Mesenchymal stem cell (in vitro differentiated cells and primary cell): ENCODE data around the gene IGF2R.

Experiments
- DNase-seq: peaks from one replicate; pipeline ENCODE4 v3.0.0-alpha.2; 2013
- H2AFZ ChIP-seq: one replicate; pipeline ENCODE4 v1.6.1; 2013; ENCODE audit warnings: low read depth, mild to moderate bottlenecking, control low read depth, inconsistent platforms, low read length, moderate library complexity
- H2AK5ac ChIP-seq: 2 replicates; pipeline ENCODE4 v1.6.1; 2013; ENCODE audit warnings: low read length, moderate library complexity, mild to moderate bottlenecking, inconsistent platforms; ENCODE audit not compliant: severe bottlenecking
- H2BK120ac ChIP-seq: one replicate; pipeline ENCODE4 v1.6.1; 2013; ENCODE audit warnings: low read depth, mild to moderate bottlenecking, inconsistent platforms, low read length, moderate library complexity
- H2BK12ac ChIP-seq, 2 experiments: one replicate each; pipeline ENCODE4 v1.6.1; 2013; ENCODE audit warnings: inconsistent platforms in 2 of 2, low read length in 2 of 2, mild to moderate bottlenecking in 2 of 2, moderate library complexity in 2 of 2, control low read depth in 1 of 2
- H2BK15ac ChIP-seq: one replicate; pipeline ENCODE4 v1.6.1; 2013; ENCODE audit warnings: mild to moderate bottlenecking, low read depth, inconsistent platforms; ENCODE audit not compliant: poor library complexity, severe bottlenecking
- H2BK5ac ChIP-seq: 2 replicates; pipeline ENCODE4 v1.6.1; 2013; ENCODE audit warnings: low read depth, mild to moderate bottlenecking, low read length, control low read depth, inconsistent platforms; ENCODE audit not compliant: poor library complexity, severe bottlenecking
- H3K14ac ChIP-seq, 2 experiments: one replicate each; pipeline ENCODE4 v1.6.1; 2013; ENCODE audit warnings: inconsistent platforms in 2 of 2, low read length in 2 of 2, control low read depth in 1 of 2, mild to moderate bottlenecking in 1 of 2, moderate library complexity in 1 of 2
- H3K18ac ChIP-seq, 2 experiments: one replicate each; pipeline ENCODE4 v1.6.1; 2013; ENCODE audit warnings: inconsistent platforms in 2 of 2, low read length in 2 of 2, control low read depth in 1 of 2, low read depth in 1 of 2, mild to moderate bottlenecking in 1 of 2
- H3K23ac ChIP-seq, 2 experiments: one replicate each; pipeline ENCODE4 v1.6.1; 2013; ENCODE audit warnings: inconsistent platforms in 2 of 2, low read length in 2 of 2, mild to moderate bottlenecking in 2 of 2, moderate library complexity in 2 of 2, control low read depth in 1 of 2
- H3K27ac ChIP-seq: 2 replicates; pipeline ENCODE4 v1.5.1; 2013; ENCODE audit warnings: mild to moderate bottlenecking, moderate library complexity, low read length, control low read depth, inconsistent platforms; ENCODE audit not compliant: poor library complexity, severe bottlenecking
- H3K27me3 ChIP-seq, 2 experiments: 2 replicates each; pipeline versions ENCODE4 v1.6.1 to v1.7.0; 2013; ENCODE audit warnings: low read length in 2 of 2, mild to moderate bottlenecking in 2 of 2, moderate library complexity in 2 of 2, control low read depth in 1 of 2, inconsistent platforms in 1 of 2; ENCODE audit not compliant: control insufficient read depth in 1 of 2, insufficient read depth in 1 of 2
- H3K36me3 ChIP-seq, 2 experiments: 2 replicates each; pipeline versions ENCODE4 v1.6.1 to v1.7.0; 2013; ENCODE audit warnings: low read length in 2 of 2, control low read depth in 1 of 2, inconsistent platforms in 1 of 2, low read depth in 1 of 2, mild to moderate bottlenecking in 1 of 2; ENCODE audit not compliant: insufficient read depth in 2 of 2, control insufficient read depth in 1 of 2
- H3K4ac ChIP-seq, 2 experiments: one replicate each; pipeline ENCODE4 v1.6.1; 2013; ENCODE audit warnings: inconsistent platforms in 2 of 2, low read length in 2 of 2, mild to moderate bottlenecking in 2 of 2, moderate library complexity in 2 of 2, control low read depth in 1 of 2, low read depth in 1 of 2
- H3K4me1 ChIP-seq: 2 replicates; pipeline ENCODE4 v1.6.1; 2013; ENCODE audit warnings: low read depth, low read length, control low read depth; ENCODE audit not compliant: control insufficient read depth, insufficient read depth
- H3K4me2 ChIP-seq: 2 replicates; pipeline ENCODE4 v1.6.1; 2013; ENCODE audit warnings: low read length, mild to moderate bottlenecking, inconsistent platforms; ENCODE audit not compliant: poor library complexity, severe bottlenecking
- H3K4me3 ChIP-seq, 2 experiments: 2 replicates each; pipeline versions ENCODE4 v1.5.1 to v1.7.0; 2013; ENCODE audit warnings: low read length in 2 of 2, mild to moderate bottlenecking in 2 of 2, control low read depth in 1 of 2, low read depth in 1 of 2; ENCODE audit not compliant: insufficient read depth in 1 of 2
- H3K79me1 ChIP-seq: replicated peaks from 2 replicates; pipeline ENCODE4 v1.6.1; 2013; ENCODE audit warnings: mild to moderate bottlenecking, control low read depth, low read length, inconsistent platforms; ENCODE audit not compliant: poor library complexity, severe bottlenecking
- H3K9ac ChIP-seq: 2 replicates; pipeline ENCODE4 v1.7.0; 2013; ENCODE audit warnings: mild to moderate bottlenecking, low read length, moderate library complexity
- H3K9me3 ChIP-seq: 2 replicates; pipeline ENCODE4 v1.7.0; 2013; ENCODE audit warnings: mild to moderate bottlenecking, low read length; ENCODE audit not compliant: control insufficient read depth
- H4K8ac ChIP-seq: one replicate; pipeline ENCODE4 v1.6.1; 2013; ENCODE audit warnings: inconsistent platforms, mild to moderate bottlenecking, low read length, moderate library complexity
- H4K91ac ChIP-seq: one replicate; pipeline ENCODE4 v1.6.1; 2013; ENCODE audit warnings: mild to moderate bottlenecking, low read length, inconsistent platforms
- WGBS: methylation state at CpG from one replicate; pipeline ENCODE4 v1.1.7; 2013; ENCODE audit warnings: mixed read lengths; 5-methylcytosine and 5-hydroxymethylcytosine counted together

IGF2R gene

DNA sequence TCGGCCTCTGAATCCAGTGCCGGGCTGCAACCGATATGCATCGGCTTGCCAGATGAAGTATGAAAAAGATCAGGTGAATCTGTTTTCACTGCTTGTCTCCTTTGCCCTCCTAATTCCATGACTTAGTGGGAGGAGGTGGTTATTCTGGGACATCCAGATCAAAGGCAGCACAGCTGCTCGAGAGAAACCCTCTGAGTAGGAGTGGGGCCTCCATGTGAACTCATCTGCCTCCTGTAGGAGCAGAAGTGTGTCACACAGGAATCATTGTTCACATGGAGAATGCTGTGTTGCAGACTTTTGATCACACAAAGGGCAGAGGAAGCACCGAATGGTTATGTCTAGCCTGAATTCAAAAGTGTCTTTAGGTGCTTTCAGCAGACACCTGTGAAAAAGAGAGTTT lies 79.6 kb downstream of the IGF2R start:
- Histone ChIP-seq H3K4ac (no peak overlapping the region), H2BK5ac (no peak overlapping the region), H3K4me2 (no peak overlapping the region), H3K27ac (no peak overlapping the region), H4K91ac (no peak overlapping the region), H3K14ac (no peak overlapping the region), H3K4me3 (no peak overlapping the region), H3K18ac (no peak overlapping the region), H3K79me1 (peaks cover 32% of the 10 kb centered on the region), H4K8ac (no peak overlapping the region), H2BK120ac (no peak overlapping the region), H3K9me3 (no peaks in the 10 kb centered on the region), H2BK15ac (no peak overlapping the region), H3K9ac (no peak overlapping the region), H2AK5ac (no peak overlapping the region), H3K23ac (no peak overlapping the region), H2AFZ (no peak overlapping the region), H2BK12ac (no peak overlapping the region), H3K27me3 (no peaks in the 10 kb centered on the region), H3K4me1 (no peaks in the 10 kb centered on the region), H3K36me3 (peaks cover 50 to 97% of the 10 kb centered on the region in 2 experiments)
- 93% methylated on average over 6 of the region's 6 CpGs for WGBS
- no peak for DNase-seq

DNA sequence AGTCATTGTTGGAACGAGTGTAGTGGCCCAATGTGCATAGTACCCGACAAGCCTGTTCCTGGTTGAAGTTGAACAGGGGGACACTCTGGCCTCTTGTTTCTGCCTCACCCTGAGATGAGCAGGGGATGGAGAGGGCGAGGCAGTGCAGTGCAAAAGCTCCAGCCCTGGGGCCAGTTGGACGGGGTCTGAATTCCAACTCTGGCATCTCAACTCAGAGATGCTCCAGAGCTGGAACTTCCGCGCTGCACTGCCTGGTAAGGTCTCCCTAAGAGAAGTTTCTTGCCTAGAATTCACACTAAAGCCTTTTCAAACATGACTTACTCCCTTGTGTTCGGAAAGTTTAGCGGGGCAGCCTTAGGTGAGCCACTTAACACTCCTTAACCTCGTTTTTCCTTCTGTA lies 80.5 kb downstream of the IGF2R start:
- no peak overlapping the region for H2BK12ac ChIP-seq
- H4K8ac ChIP-seq: no peak overlapping the region
- no peak overlapping the region for H3K18ac ChIP-seq
- peaks cover 52 to 98% of the 10 kb centered on the region in 2 experiments for H3K36me3 ChIP-seq
- H2AK5ac ChIP-seq: no peak overlapping the region
- no peaks in the 10 kb centered on the region for H3K27me3 ChIP-seq
- H2BK120ac ChIP-seq: no peak overlapping the region
- no peak overlapping the region for H3K23ac ChIP-seq
- DNase-seq: no peak
- H2BK5ac ChIP-seq: no peak overlapping the region
- no peak overlapping the region for H3K4me3 ChIP-seq
- H4K91ac ChIP-seq: no peak overlapping the region
- no peak overlapping the region for H3K14ac ChIP-seq
- H3K9ac ChIP-seq: no peak overlapping the region
- no peak overlapping the region for H3K4ac ChIP-seq
- no peak overlapping the region for H3K27ac ChIP-seq
- peaks cover 39% of the 10 kb centered on the region for H3K79me1 ChIP-seq
- H3K9me3 ChIP-seq: no peaks in the 10 kb centered on the region
- 97% methylated on average over 7 of the region's 9 CpGs for WGBS
- no peak overlapping the region for H3K4me2 ChIP-seq
- H2BK15ac ChIP-seq: no peak overlapping the region
- H2AFZ ChIP-seq: no peak overlapping the region
- no peaks in the 10 kb centered on the region for H3K4me1 ChIP-seq

DNA sequence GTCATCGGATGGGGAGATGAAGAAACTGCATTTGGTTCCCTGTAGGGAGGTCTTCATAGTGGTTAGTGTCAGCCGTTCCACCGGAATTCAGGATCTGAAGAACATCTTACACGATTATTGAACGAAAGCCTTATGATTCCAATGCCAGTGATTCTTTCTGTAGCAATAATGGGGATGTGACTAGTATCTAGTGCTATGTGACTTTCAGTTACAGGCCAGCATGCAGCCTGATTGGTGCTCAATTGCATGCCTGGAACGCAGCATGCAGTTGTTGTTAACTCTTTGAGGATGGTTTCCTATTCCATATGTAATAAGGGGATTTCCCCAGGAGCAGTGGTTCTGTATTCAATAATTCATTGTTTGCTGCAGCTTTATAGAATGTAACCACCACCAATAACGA lies 81.1 kb downstream of the IGF2R start:
- H3K14ac ChIP-seq: no peak overlapping the region
- no peaks in the 10 kb centered on the region for H3K4me1 ChIP-seq
- no peak overlapping the region for H4K8ac ChIP-seq
- H3K9me3 ChIP-seq: no peaks in the 10 kb centered on the region
- no peak overlapping the region for H2BK120ac ChIP-seq
- no peak overlapping the region for H3K4me2 ChIP-seq
- DNase-seq: no peak
- H2BK12ac ChIP-seq: no peak overlapping the region
- peaks cover 44% of the 10 kb centered on the region for H3K79me1 ChIP-seq
- no peak overlapping the region for H3K9ac ChIP-seq
- H3K4ac ChIP-seq: no peak overlapping the region
- H3K18ac ChIP-seq: no peak overlapping the region
- H4K91ac ChIP-seq: no peak overlapping the region
- H2BK5ac ChIP-seq: no peak overlapping the region
- 96% methylated on average over 7 of the region's 7 CpGs for WGBS
- H2BK15ac ChIP-seq: no peak overlapping the region
- no peak overlapping the region for H3K27ac ChIP-seq
- no peak overlapping the region for H3K4me3 ChIP-seq
- no peak overlapping the region for H3K23ac ChIP-seq
- no peak overlapping the region for H2AFZ ChIP-seq
- peaks cover 54 to 98% of the 10 kb centered on the region in 2 experiments for H3K36me3 ChIP-seq
- H3K27me3 ChIP-seq: no peaks in the 10 kb centered on the region
- H2AK5ac ChIP-seq: no peak overlapping the region

DNA sequence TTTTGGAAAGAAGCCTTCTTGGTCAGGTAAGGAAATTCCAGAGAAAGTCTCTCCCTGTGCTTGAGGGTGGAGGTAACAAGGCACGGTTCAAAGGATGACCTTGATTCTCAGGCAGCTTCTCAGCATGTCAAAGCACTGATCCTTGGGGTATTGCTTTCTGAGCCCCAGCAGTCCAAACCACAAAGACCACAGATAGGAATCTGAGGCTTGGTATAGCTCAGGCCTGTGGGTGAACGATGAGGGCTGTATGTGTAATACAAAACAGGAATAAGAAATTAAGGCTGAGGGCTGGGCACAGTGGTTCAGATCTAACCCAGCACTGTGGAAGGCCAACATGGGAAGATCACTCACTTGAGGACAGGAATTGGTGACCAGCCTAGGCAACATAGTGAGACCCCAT lies 82.5 kb downstream of the IGF2R start:
- no peak overlapping the region for H3K23ac ChIP-seq
- no peak overlapping the region for H2BK120ac ChIP-seq
- no peaks in the 10 kb centered on the region for H3K9me3 ChIP-seq
- DNase-seq: no peak
- H2AFZ ChIP-seq: no peak overlapping the region
- H2AK5ac ChIP-seq: no peak overlapping the region
- no peak overlapping the region for H3K4me2 ChIP-seq
- H3K27me3 ChIP-seq: no peaks in the 10 kb centered on the region
- H4K8ac ChIP-seq: no peak overlapping the region
- no peak overlapping the region for H2BK15ac ChIP-seq
- no peak overlapping the region for H3K4ac ChIP-seq
- H3K4me3 ChIP-seq: no peak overlapping the region
- no peak overlapping the region for H2BK5ac ChIP-seq
- no peak overlapping the region for H4K91ac ChIP-seq
- H3K4me1 ChIP-seq: no peaks in the 10 kb centered on the region
- no peak overlapping the region for H3K14ac ChIP-seq
- H3K9ac ChIP-seq: no peak overlapping the region
- WGBS: 88% methylated on average over 2 of the region's 2 CpGs
- peaks cover 47% of the 10 kb centered on the region for H3K79me1 ChIP-seq
- no peak overlapping the region for H2BK12ac ChIP-seq
- H3K18ac ChIP-seq: no peak overlapping the region
- H3K36me3 ChIP-seq: peaks cover 59 to 98% of the 10 kb centered on the region in 2 experiments
- H3K27ac ChIP-seq: no peak overlapping the region
